ENCODE results near the gene SCFD2. TPM values are rescaled to one million over a fixed set of nuclear protein-coding genes. Genes with fewer than 3 reads are reported as not detected.
"Not testable (repeated sequence)": the region's sequence is repeated elsewhere in the genome, so short reads cannot be mapped to it uniquely, and the experiment has no call there.

The SCFD2 gene
- polyA plus RNA-seq, 1 of the 3 experiments (the other 2 are of a cell fraction), result 14.1 TPM

- Histone ChIP-seq H3K4me3 (ENCODE audit: low read depth in 2 of 2, low read length in 1 of 2) (no peak overlapping the region), H3K79me2 (ENCODE audit: insufficient read depth) (no peaks in the 10 kb centered on the region), H4K20me1 (ENCODE audit: insufficient read depth) (no peaks in the 10 kb centered on the region), H3K27ac (ENCODE audit: low read depth in 2 of 2, low read length in 1 of 2) (no peak overlapping the region), H3F3A (replicated peaks; ENCODE audit: insufficient read depth) (no peaks in the 10 kb centered on the region), H3K4me2 (no peak overlapping the region), H3K9ac (no peak overlapping the region), H3K36me3 (replicated peaks in 1 of 2; ENCODE audit: control insufficient read depth in 1 of 2, insufficient read depth in 2 of 2, low read length in 1 of 2) (peaks cover 7 to 9% of the 10 kb centered on the region in 2 experiments), H3K9me2 (no peaks in the 10 kb centered on the region; the same call in 1 of the 2 replicates), H2AFZ (ENCODE audit: low read depth) (no peak overlapping the region), H3K27me3 (ENCODE audit: insufficient read depth) (no peaks in the 10 kb centered on the region), H3K9me3 (no peaks in the 10 kb centered on the region), H3K4me1 (ENCODE audit: control insufficient read depth in 1 of 2, insufficient read depth in 2 of 2, low read depth in 1 of 2, low read length in 1 of 2) (no peaks in the 10 kb centered on the region)
- ChIA-PET POLR2A (no interaction called here), CTCF (interaction anchor here (0.6 to 1.1 kb wide), 2 partner anchors 38 to 515 kb away, joined by 3 read pairs; no protein-coding TSS in a partner anchor)
- 89% methylated on average over 4 of the region's 4 CpGs for WGBS (ENCODE audit: low lambda C conversion rate)
- DNase-seq, result no peak
- TF ChIP-seq RCOR1 (IDR thresholded peaks at IDR 0.05; ENCODE audit: low read length), result no peak
- TF ChIP-seq MAX (IDR thresholded peaks at IDR 0.05; ENCODE audit: low read depth), result no peak
- TF ChIP-seq SIN3A (IDR thresholded peaks at IDR 0.05; ENCODE audit: borderline replicate concordance, low read depth, low read length), result no peak
- TF ChIP-seq, protein P1, sequence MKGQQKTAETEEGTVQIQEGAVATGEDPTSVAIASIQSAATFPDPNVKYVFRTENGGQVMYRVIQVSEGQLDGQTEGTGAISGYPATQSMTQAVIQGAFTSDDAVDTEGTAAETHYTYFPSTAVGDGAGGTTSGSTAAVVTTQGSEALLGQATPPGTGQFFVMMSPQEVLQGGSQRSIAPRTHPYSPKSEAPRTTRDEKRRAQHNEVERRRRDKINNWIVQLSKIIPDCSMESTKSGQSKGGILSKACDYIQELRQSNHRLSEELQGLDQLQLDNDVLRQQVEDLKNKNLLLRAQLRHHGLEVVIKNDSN (IDR thresholded peaks at IDR 0.05; ENCODE audit: borderline replicate concordance, low read depth), result no peak
- TF ChIP-seq TEAD4 (IDR thresholded peaks at IDR 0.05; ENCODE audit: borderline replicate concordance, insufficient read depth), result no peak
- no peak for TF ChIP-seq MXI1 (IDR thresholded peaks at IDR 0.05; ENCODE audit: low read depth, low read length)
- no peak for TF ChIP-seq FOXM1 (IDR thresholded peaks at IDR 0.05; ENCODE audit: low read depth)
- TF ChIP-seq, protein P2, sequence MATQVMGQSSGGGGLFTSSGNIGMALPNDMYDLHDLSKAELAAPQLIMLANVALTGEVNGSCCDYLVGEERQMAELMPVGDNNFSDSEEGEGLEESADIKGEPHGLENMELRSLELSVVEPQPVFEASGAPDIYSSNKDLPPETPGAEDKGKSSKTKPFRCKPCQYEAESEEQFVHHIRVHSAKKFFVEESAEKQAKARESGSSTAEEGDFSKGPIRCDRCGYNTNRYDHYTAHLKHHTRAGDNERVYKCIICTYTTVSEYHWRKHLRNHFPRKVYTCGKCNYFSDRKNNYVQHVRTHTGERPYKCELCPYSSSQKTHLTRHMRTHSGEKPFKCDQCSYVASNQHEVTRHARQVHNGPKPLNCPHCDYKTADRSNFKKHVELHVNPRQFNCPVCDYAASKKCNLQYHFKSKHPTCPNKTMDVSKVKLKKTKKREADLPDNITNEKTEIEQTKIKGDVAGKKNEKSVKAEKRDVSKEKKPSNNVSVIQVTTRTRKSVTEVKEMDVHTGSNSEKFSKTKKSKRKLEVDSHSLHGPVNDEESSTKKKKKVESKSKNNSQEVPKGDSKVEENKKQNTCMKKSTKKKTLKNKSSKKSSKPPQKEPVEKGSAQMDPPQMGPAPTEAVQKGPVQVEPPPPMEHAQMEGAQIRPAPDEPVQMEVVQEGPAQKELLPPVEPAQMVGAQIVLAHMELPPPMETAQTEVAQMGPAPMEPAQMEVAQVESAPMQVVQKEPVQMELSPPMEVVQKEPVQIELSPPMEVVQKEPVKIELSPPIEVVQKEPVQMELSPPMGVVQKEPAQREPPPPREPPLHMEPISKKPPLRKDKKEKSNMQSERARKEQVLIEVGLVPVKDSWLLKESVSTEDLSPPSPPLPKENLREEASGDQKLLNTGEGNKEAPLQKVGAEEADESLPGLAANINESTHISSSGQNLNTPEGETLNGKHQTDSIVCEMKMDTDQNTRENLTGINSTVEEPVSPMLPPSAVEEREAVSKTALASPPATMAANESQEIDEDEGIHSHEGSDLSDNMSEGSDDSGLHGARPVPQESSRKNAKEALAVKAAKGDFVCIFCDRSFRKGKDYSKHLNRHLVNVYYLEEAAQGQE (IDR thresholded peaks at IDR 0.05; ENCODE audit: low read depth, low read length), result no peak
Observed at GRCh38 chr4:53147197-53147596, 218.7 kb downstream of the SCFD2 start.

GRCh38 chr4:53141308-53141707 is 224.6 kb downstream of the SCFD2 start:
- H3K27ac ChIP-seq (ENCODE audit: low read depth in 2 of 2, low read length in 1 of 2), result no peak overlapping the region
- no peaks in the 10 kb centered on the region for H3K79me2 ChIP-seq (ENCODE audit: insufficient read depth)
- H3K4me3 ChIP-seq (ENCODE audit: low read depth in 2 of 2, low read length in 1 of 2), result no peak overlapping the region
- no peak for TF ChIP-seq FOXM1 (IDR thresholded peaks at IDR 0.05; ENCODE audit: low read depth)
- TF ChIP-seq YY1 (IDR thresholded peaks at IDR 0.05; ENCODE audit: low read depth), result no peak
- no peak for TF ChIP-seq FOXJ3 (CRISPR knock-in tag; IDR thresholded peaks at IDR 0.05)
- no peak for TF ChIP-seq MXI1 (IDR thresholded peaks at IDR 0.05; ENCODE audit: low read depth, low read length)
- TF ChIP-seq TCF12 (IDR thresholded peaks at IDR 0.05), result no peak
- TF ChIP-seq, protein P1 (IDR thresholded peaks at IDR 0.05; ENCODE audit: borderline replicate concordance, low read depth), result no peak
- no peak for TF ChIP-seq RAD21 (IDR thresholded peaks at IDR 0.05; ENCODE audit: low read length)
- H3K9ac ChIP-seq, result no peak overlapping the region
- no peak for DNase-seq
- no peaks in the 10 kb centered on the region; the same call in 1 of the 2 replicates for H3K9me2 ChIP-seq
- no peak overlapping the region for H2AFZ ChIP-seq (ENCODE audit: low read depth)
- no peaks in the 10 kb centered on the region for H4K20me1 ChIP-seq (ENCODE audit: insufficient read depth)
- peaks cover 7 to 9% of the 10 kb centered on the region in 2 experiments for H3K36me3 ChIP-seq (replicated peaks in 1 of 2; ENCODE audit: control insufficient read depth in 1 of 2, insufficient read depth in 2 of 2, low read length in 1 of 2)
- no peaks in the 10 kb centered on the region for H3K9me3 ChIP-seq
- no peaks in the 10 kb centered on the region for H3K27me3 ChIP-seq (ENCODE audit: insufficient read depth)
- WGBS (ENCODE audit: low lambda C conversion rate), result 95% methylated on average over 2 of the region's 2 CpGs
- POLR2A ChIA-PET, result no interaction called here
- H3K4me1 ChIP-seq (ENCODE audit: control insufficient read depth in 1 of 2, insufficient read depth in 2 of 2, low read depth in 1 of 2, low read length in 1 of 2), result no peaks in the 10 kb centered on the region; a peak in 1 of 4 replicates
- CTCF ChIA-PET, result interaction anchor here (2.0 kb wide), 1 partner anchor 9 kb away, joined by 5 read pairs; no protein-coding TSS in a partner anchor
- no peak overlapping the region for H3K4me2 ChIP-seq
- H3F3A ChIP-seq (replicated peaks; ENCODE audit: insufficient read depth), result no peaks in the 10 kb centered on the region

GRCh38 chr4:53139256-53139655 is 226.6 kb downstream of the SCFD2 start:
- H3K36me3 ChIP-seq (replicated peaks in 1 of 2; ENCODE audit: control insufficient read depth in 1 of 2, insufficient read depth in 2 of 2, low read length in 1 of 2); DNase-seq; H3F3A ChIP-seq (replicated peaks; ENCODE audit: insufficient read depth); CTCF ChIA-PET; H3K9ac ChIP-seq; H3K9me3 ChIP-seq; H3K4me1 ChIP-seq (ENCODE audit: control insufficient read depth in 1 of 2, insufficient read depth in 2 of 2, low read depth in 1 of 2, low read length in 1 of 2); H3K4me3 ChIP-seq (ENCODE audit: low read depth in 2 of 2, low read length in 1 of 2); H3K4me2 ChIP-seq; H3K27me3 ChIP-seq (ENCODE audit: insufficient read depth); POLR2A ChIA-PET; H3K27ac ChIP-seq (ENCODE audit: low read depth in 2 of 2, low read length in 1 of 2); H3K9me2 ChIP-seq; H3K79me2 ChIP-seq (ENCODE audit: insufficient read depth); H4K20me1 ChIP-seq (ENCODE audit: insufficient read depth); H2AFZ ChIP-seq (ENCODE audit: low read depth): not testable (repeated sequence)
- WGBS (ENCODE audit: low lambda C conversion rate), result 82% methylated on average over 9 of the region's 32 CpGs
